GM23338 (cell line): Measurements from ENCODE around the gene GPR153. TPM values are rescaled to one million over a fixed set of nuclear protein-coding genes. Genes with fewer than 3 reads are reported as not detected.

ENCODE experiments used
- ATAC-seq: fragments of 200-7000 bp; cut with Tn5 transposase; 3 replicates; pipeline ENCODE4 v1.9.1; 2020
- DNase-seq: peaks from one replicate; pipeline ENCODE4 v3.0.0-alpha.2; 2015; ENCODE audit warnings: low spot score
- H2AFZ ChIP-seq: fragments of 200-600 bp; sonication (generic); 2 replicates; pipeline ENCODE4 v1.8.0; 2016; ENCODE audit warnings: antibody characterized with exemption, mild to moderate bottlenecking, moderate library complexity
- H3F3A ChIP-seq: fragments of 200-600 bp; sonication (generic); replicated peaks from 2 replicates; pipeline ENCODE4 v1.8.0; 2017; ENCODE audit warnings: antibody characterized with exemption, mixed run types, low read depth
- H3K27ac ChIP-seq: fragments of 200-600 bp; sonication (generic); 2 replicates; pipeline ENCODE4 v1.6.1; 2016; ENCODE audit warnings: low read depth
- H3K27me3 ChIP-seq: fragments of 200-600 bp; sonication (generic); 2 replicates; pipeline ENCODE4 v1.8.0; 2016; ENCODE audit warnings: mild to moderate bottlenecking, mixed run types, moderate library complexity; ENCODE audit not compliant: insufficient read depth
- H3K36me3 ChIP-seq: fragments of 200-600 bp; sonication (generic); 2 replicates; pipeline ENCODE4 v1.8.0; 2016; ENCODE audit warnings: mild to moderate bottlenecking; ENCODE audit not compliant: insufficient read depth
- H3K4me1 ChIP-seq: fragments of 200-600 bp; sonication (generic); 2 replicates; pipeline ENCODE4 v1.8.0; 2016; ENCODE audit warnings: mild to moderate bottlenecking, moderate library complexity; ENCODE audit not compliant: insufficient read depth
- H3K4me2 ChIP-seq: fragments of 200-600 bp; sonication (generic); 2 replicates; pipeline ENCODE4 v1.7.1; 2017; ENCODE audit warnings: mixed run types
- H3K4me3 ChIP-seq: fragments of 200-600 bp; sonication (generic); 2 replicates; pipeline ENCODE4 v1.6.1; 2016; ENCODE audit warnings: mixed run types
- H3K79me2 ChIP-seq: fragments of 200-600 bp; sonication (generic); replicated peaks from 2 replicates; pipeline ENCODE4 v1.8.0; 2017; ENCODE audit warnings: mild to moderate bottlenecking; ENCODE audit not compliant: insufficient read depth
- H3K9me2 ChIP-seq: fragments of 200-600 bp; sonication (generic); 2 replicates; pipeline ENCODE4 v1.8.0; 2017; ENCODE audit not compliant: insufficient read depth
- H4K20me1 ChIP-seq: fragments of 200-600 bp; sonication (generic); replicated peaks from 2 replicates; pipeline ENCODE4 v1.8.0; 2017; ENCODE audit warnings: mild to moderate bottlenecking; ENCODE audit not compliant: insufficient read depth
- H3K27ac Mint-ChIP-seq: 2 replicates; pipeline ENCODE4 v1.8.0; 2020; ENCODE audit warnings: inconsistent platforms, mild to moderate bottlenecking, moderate library complexity, mixed read lengths
- H3K27me3 Mint-ChIP-seq: 3 replicates; pipeline ENCODE4 v1.8.0; 2022; ENCODE audit warnings: low read depth, mild to moderate bottlenecking, moderate library complexity, mixed read lengths, inconsistent platforms; ENCODE audit not compliant: insufficient read depth, poor library complexity
- H3K36me3 Mint-ChIP-seq: 3 replicates; pipeline ENCODE4 v1.8.0; 2021; ENCODE audit warnings: low read depth, mild to moderate bottlenecking, inconsistent platforms, moderate library complexity, mixed read lengths
- H3K4me1 Mint-ChIP-seq: 3 replicates; pipeline ENCODE4 v1.8.0; 2020; ENCODE audit warnings: mild to moderate bottlenecking, inconsistent platforms, mixed read lengths
- H3K4me3 Mint-ChIP-seq: 3 replicates; pipeline ENCODE4 v1.8.0; 2021; ENCODE audit warnings: moderate library complexity, mild to moderate bottlenecking, inconsistent platforms, mixed read lengths
- H3K9me3 Mint-ChIP-seq: 3 replicates; pipeline ENCODE4 v1.8.0; 2020; ENCODE audit warnings: moderate library complexity, mild to moderate bottlenecking, inconsistent platforms, mixed read lengths
- CREB1 ChIP-seq: fragments of 250-450 bp; sonication (Bioruptor Pico); IDR thresholded peaks from 2 replicates; pipeline ENCODE4 v1.5.0; 2020; ENCODE audit warnings: low read depth, mild to moderate bottlenecking, moderate library complexity
- EZH2 ChIP-seq: fragments of 200-600 bp; sonication (generic); IDR thresholded peaks from one replicate; pipeline ENCODE4 v1.8.0; 2017; ENCODE audit warnings: antibody characterized with exemption, mild to moderate bottlenecking, low read depth; ENCODE audit not compliant: unreplicated experiment
- EZH2phosphoT487 ChIP-seq: fragments of 200-600 bp; sonication (generic); IDR thresholded peaks from one replicate; pipeline ENCODE4 v1.8.1; 2018; ENCODE audit warnings: antibody characterized with exemption; ENCODE audit not compliant: unreplicated experiment
- JUNB ChIP-seq: IDR thresholded peaks from one replicate; pipeline ENCODE4 v1.6.1; 2016; ENCODE audit warnings: antibody characterized with exemption; ENCODE audit not compliant: unreplicated experiment
- NANOG ChIP-seq: IDR thresholded peaks from 2 replicates; pipeline ENCODE4 v1.6.1; 2016; ENCODE audit warnings: antibody characterized with exemption, borderline replicate concordance
- POLR2AphosphoS5 ChIP-seq: IDR thresholded peaks from 2 replicates; pipeline ENCODE4 v1.6.1; 2016; ENCODE audit warnings: antibody characterized with exemption, low read depth
- STAT1 ChIP-seq: IDR thresholded peaks from one replicate; pipeline ENCODE4 v1.6.1; 2016; ENCODE audit warnings: antibody characterized with exemption; ENCODE audit not compliant: unreplicated experiment
- ZNF114 ChIP-seq: fragments of 250-450 bp; sonication (Bioruptor Pico); IDR thresholded peaks from 2 replicates; pipeline ENCODE4 v1.5.0; 2020; ENCODE audit warnings: mild to moderate bottlenecking, moderate library complexity
- ZNF331 ChIP-seq: fragments of 250-450 bp; sonication (Bioruptor Pico); IDR thresholded peaks from 2 replicates; pipeline ENCODE4 v1.5.0; 2020; ENCODE audit warnings: low read depth, mild to moderate bottlenecking, moderate library complexity
- polyA plus RNA-seq: library from polyadenylated mRNA; unstranded; fragments of >200 nt; fragmentation: Nextera tagmentation; extraction: Ambion mirVana; gene quantifications from 2 replicates; pipeline ENCODE4 v1.2.1, GENCODE V29; 2016
- total RNA-seq: library from RNA; depleted of rRNA; stranded (reverse); fragments of >200 nt; shearing (Covaris generic); gene quantifications from 2 replicates; pipeline ENCODE4 v1.2.3, GENCODE V29; 2014
- TF ChIP-seq, protein P1 (sequence below), 2 experiments: fragments of 200-600 bp in 1 of 2; sonication (generic) in 1 of 2; conservative IDR thresholded peaks; 2 replicates each; pipeline versions ENCODE4 v1.5.1 to v1.6.1; 2016 to 2017; ENCODE audit warnings: antibody characterized with exemption in 2 of 2, low read depth in 2 of 2, mild to moderate bottlenecking in 2 of 2, moderate library complexity in 1 of 2
- TF ChIP-seq, protein P2 (sequence below): fragments of 250-450 bp; sonication (Bioruptor Pico); IDR thresholded peaks from 2 replicates; pipeline ENCODE4 v1.5.0; 2020; ENCODE audit warnings: mild to moderate bottlenecking, moderate library complexity
- TF ChIP-seq, protein P3 (sequence below): IDR thresholded peaks from 2 replicates; pipeline ENCODE4 v1.6.1; 2016; ENCODE audit warnings: antibody characterized with exemption
- TF ChIP-seq, protein P4 (sequence below): IDR thresholded peaks from one replicate; pipeline ENCODE4 v1.6.1; 2018; ENCODE audit warnings: antibody characterized with exemption; ENCODE audit not compliant: unreplicated experiment

GPR153 gene
- total and polyA plus RNA-seq, 2 experiments from 2014 or later, result 1.3 to 9.0 TPM

DNA sequence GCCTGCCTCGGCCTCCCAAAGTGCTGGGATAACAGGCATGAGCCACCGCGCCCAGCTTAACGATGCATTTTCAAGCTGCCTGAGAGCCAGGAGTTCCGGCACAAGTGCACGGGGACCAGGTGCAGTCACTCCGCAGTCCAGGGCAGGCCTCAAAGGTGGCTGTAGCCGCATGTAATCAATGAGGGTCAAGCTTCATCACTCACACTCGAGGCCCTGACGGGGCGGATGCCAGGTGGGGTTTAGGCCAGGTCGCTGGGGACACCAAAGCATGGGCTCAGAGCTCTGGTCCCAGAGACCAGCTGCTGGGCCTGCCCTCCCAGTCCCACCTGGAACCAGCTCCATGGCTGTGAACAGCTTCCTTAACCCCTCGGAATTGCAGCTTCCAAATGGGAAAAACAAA lies 26.1 kb upstream of the GPR153 start:
- Mint-ChIP-seq H3K4me1 (no peaks in the 10 kb centered on the region; the same call in 2 of the 3 replicates), H3K9me3 (no peaks in the 10 kb centered on the region), H3K4me3 (no peak overlapping the region), H3K36me3 (no peaks in the 10 kb centered on the region), H3K27me3 (peaks cover 4% of the 10 kb centered on the region), H3K27ac (no peak overlapping the region)
- TF ChIP-seq, protein P1, sequence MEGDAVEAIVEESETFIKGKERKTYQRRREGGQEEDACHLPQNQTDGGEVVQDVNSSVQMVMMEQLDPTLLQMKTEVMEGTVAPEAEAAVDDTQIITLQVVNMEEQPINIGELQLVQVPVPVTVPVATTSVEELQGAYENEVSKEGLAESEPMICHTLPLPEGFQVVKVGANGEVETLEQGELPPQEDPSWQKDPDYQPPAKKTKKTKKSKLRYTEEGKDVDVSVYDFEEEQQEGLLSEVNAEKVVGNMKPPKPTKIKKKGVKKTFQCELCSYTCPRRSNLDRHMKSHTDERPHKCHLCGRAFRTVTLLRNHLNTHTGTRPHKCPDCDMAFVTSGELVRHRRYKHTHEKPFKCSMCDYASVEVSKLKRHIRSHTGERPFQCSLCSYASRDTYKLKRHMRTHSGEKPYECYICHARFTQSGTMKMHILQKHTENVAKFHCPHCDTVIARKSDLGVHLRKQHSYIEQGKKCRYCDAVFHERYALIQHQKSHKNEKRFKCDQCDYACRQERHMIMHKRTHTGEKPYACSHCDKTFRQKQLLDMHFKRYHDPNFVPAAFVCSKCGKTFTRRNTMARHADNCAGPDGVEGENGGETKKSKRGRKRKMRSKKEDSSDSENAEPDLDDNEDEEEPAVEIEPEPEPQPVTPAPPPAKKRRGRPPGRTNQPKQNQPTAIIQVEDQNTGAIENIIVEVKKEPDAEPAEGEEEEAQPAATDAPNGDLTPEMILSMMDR (conservative IDR thresholded peaks at IDR 0.05; ENCODE audit: low read depth in 2 of 2), result no peak
- TF ChIP-seq, protein P2, sequence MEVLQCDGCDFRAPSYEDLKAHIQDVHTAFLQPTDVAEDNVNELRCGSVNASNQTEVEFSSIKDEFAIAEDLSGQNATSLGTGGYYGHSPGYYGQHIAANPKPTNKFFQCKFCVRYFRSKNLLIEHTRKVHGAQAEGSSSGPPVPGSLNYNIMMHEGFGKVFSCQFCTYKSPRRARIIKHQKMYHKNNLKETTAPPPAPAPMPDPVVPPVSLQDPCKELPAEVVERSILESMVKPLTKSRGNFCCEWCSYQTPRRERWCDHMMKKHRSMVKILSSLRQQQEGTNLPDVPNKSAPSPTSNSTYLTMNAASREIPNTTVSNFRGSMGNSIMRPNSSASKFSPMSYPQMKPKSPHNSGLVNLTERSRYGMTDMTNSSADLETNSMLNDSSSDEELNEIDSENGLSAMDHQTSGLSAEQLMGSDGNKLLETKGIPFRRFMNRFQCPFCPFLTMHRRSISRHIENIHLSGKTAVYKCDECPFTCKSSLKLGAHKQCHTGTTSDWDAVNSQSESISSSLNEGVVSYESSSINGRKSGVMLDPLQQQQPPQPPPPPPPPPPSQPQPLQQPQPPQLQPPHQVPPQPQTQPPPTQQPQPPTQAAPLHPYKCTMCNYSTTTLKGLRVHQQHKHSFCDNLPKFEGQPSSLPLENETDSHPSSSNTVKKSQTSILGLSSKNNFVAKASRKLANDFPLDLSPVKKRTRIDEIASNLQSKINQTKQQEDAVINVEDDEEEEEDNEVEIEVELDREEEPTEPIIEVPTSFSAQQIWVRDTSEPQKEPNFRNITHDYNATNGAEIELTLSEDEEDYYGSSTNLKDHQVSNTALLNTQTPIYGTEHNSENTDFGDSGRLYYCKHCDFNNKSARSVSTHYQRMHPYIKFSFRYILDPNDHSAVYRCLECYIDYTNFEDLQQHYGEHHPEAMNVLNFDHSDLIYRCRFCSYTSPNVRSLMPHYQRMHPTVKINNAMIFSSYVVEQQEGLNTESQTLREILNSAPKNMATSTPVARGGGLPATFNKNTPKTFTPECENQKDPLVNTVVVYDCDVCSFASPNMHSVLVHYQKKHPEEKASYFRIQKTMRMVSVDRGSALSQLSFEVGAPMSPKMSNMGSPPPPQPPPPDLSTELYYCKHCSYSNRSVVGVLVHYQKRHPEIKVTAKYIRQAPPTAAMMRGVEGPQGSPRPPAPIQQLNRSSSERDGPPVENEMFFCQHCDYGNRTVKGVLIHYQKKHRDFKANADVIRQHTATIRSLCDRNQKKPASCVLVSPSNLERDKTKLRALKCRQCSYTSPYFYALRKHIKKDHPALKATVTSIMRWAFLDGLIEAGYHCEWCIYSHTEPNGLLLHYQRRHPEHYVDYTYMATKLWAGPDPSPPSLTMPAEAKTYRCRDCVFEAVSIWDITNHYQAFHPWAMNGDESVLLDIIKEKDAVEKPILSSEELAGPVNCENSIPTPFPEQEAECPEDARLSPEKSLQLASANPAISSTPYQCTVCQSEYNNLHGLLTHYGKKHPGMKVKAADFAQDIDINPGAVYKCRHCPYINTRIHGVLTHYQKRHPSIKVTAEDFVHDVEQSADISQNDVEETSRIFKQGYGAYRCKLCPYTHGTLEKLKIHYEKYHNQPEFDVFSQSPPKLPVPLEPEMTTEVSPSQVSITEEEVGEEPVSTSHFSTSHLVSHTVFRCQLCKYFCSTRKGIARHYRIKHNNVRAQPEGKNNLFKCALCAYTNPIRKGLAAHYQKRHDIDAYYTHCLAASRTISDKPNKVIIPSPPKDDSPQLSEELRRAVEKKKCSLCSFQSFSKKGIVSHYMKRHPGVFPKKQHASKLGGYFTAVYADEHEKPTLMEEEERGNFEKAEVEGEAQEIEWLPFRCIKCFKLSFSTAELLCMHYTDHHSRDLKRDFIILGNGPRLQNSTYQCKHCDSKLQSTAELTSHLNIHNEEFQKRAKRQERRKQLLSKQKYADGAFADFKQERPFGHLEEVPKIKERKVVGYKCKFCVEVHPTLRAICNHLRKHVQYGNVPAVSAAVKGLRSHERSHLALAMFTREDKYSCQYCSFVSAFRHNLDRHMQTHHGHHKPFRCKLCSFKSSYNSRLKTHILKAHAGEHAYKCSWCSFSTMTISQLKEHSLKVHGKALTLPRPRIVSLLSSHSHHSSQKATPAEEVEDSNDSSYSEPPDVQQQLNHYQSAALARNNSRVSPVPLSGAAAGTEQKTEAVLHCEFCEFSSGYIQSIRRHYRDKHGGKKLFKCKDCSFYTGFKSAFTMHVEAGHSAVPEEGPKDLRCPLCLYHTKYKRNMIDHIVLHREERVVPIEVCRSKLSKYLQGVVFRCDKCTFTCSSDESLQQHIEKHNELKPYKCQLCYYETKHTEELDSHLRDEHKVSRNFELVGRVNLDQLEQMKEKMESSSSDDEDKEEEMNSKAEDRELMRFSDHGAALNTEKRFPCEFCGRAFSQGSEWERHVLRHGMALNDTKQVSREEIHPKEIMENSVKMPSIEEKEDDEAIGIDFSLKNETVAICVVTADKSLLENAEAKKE (CRISPR knock-in tag), result no peak
- TF ChIP-seq CREB1 (no peak), POLR2AphosphoS5 (no peak), ZNF114 (CRISPR knock-in tag) (no peak), NANOG (no peak), EZH2phosphoT487 (no peak), EZH2 (no peak), JUNB (no peak), STAT1 (no peak), ZNF331 (CRISPR knock-in tag) (no peak)
- TF ChIP-seq, protein P3, sequence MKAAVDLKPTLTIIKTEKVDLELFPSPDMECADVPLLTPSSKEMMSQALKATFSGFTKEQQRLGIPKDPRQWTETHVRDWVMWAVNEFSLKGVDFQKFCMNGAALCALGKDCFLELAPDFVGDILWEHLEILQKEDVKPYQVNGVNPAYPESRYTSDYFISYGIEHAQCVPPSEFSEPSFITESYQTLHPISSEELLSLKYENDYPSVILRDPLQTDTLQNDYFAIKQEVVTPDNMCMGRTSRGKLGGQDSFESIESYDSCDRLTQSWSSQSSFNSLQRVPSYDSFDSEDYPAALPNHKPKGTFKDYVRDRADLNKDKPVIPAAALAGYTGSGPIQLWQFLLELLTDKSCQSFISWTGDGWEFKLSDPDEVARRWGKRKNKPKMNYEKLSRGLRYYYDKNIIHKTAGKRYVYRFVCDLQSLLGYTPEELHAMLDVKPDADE, result no peak
- TF ChIP-seq, protein P4, sequence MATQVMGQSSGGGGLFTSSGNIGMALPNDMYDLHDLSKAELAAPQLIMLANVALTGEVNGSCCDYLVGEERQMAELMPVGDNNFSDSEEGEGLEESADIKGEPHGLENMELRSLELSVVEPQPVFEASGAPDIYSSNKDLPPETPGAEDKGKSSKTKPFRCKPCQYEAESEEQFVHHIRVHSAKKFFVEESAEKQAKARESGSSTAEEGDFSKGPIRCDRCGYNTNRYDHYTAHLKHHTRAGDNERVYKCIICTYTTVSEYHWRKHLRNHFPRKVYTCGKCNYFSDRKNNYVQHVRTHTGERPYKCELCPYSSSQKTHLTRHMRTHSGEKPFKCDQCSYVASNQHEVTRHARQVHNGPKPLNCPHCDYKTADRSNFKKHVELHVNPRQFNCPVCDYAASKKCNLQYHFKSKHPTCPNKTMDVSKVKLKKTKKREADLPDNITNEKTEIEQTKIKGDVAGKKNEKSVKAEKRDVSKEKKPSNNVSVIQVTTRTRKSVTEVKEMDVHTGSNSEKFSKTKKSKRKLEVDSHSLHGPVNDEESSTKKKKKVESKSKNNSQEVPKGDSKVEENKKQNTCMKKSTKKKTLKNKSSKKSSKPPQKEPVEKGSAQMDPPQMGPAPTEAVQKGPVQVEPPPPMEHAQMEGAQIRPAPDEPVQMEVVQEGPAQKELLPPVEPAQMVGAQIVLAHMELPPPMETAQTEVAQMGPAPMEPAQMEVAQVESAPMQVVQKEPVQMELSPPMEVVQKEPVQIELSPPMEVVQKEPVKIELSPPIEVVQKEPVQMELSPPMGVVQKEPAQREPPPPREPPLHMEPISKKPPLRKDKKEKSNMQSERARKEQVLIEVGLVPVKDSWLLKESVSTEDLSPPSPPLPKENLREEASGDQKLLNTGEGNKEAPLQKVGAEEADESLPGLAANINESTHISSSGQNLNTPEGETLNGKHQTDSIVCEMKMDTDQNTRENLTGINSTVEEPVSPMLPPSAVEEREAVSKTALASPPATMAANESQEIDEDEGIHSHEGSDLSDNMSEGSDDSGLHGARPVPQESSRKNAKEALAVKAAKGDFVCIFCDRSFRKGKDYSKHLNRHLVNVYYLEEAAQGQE, result no peak
- no peak overlapping the region for H3K4me2 ChIP-seq
- H3K4me1 ChIP-seq, result no peaks in the 10 kb centered on the region
- H3K79me2 ChIP-seq, result no peaks in the 10 kb centered on the region
- no peaks in the 10 kb centered on the region for H4K20me1 ChIP-seq
- no peaks in the 10 kb centered on the region for H3K36me3 ChIP-seq
- no peak overlapping the region for H3K4me3 ChIP-seq
- H3F3A ChIP-seq, result no peaks in the 10 kb centered on the region; the same call in 1 of the 2 replicates
- DNase-seq (no peak), ATAC-seq (no peak)
- H2AFZ ChIP-seq, result no peak overlapping the region
- peak overlapping the region; percentile 63; the same call in 1 of the 2 replicates for H3K27ac ChIP-seq
- H3K9me2 ChIP-seq, result no peaks in the 10 kb centered on the region
- no peaks in the 10 kb centered on the region for H3K27me3 ChIP-seq
